Body of pancreas (tissue), 4 donors: ENCODE measurements around the gene ZBTB21. TPM values are rescaled to one million over a fixed set of nuclear protein-coding genes. Genes with fewer than 3 reads are reported as not detected.

ENCODE experiments used
- ATAC-seq: fragments of 150-250 bp; one replicate; pipeline ENCODE4 v1.9.1; 2016
- DNase-seq, 4 donors: peaks; one replicate each; pipeline ENCODE4 v3.0.0-alpha.2; 2019
- H3K27ac ChIP-seq, 4 donors: fragments of 200-600 bp; sonication (generic); 1 replicate in 3 of 4; 2 replicates in 1 of 4; pipeline versions ENCODE4 v1.5.1 to v1.6.1; 2016 to 2019; ENCODE audit warnings: mild to moderate bottlenecking in 1 of 4, mixed read lengths in 1 of 4, moderate library complexity in 1 of 4
- H3K27me3 ChIP-seq, 2 donors: fragments of 200-600 bp; sonication (generic); one replicate each; pipeline ENCODE4 v1.6.0; 2016; ENCODE audit warnings: mild to moderate bottlenecking in 1 of 2
- H3K36me3 ChIP-seq, 2 donors: fragments of 200-600 bp; sonication (generic); replicated peaks in 1 of 2; 2 replicates each; pipeline ENCODE4 v1.5.1; 2016; ENCODE audit warnings: low read depth in 2 of 2; ENCODE audit not compliant: insufficient read depth in 1 of 2
- H3K4me1 ChIP-seq: fragments of 200-600 bp; sonication (generic); one replicate; pipeline ENCODE4 v1.6.0; 2016
- H3K4me3 ChIP-seq, 2 donors: fragments of 200-600 bp; sonication (generic); 1 replicate in 1 of 2; 2 replicates in 1 of 2; pipeline ENCODE4 v1.5.1; 2016 to 2019
- H3K9me3 ChIP-seq, 3 donors: fragments of 200-600 bp; sonication (generic); 1 replicate in 2 of 3; 2 replicates in 1 of 3; pipeline ENCODE4 v1.5.1; 2016
- POLR2A ChIP-seq, 3 donors: fragments of 450-650 bp; IDR thresholded peaks; one replicate each; pipeline ENCODE4 v1.6.1; 2016; ENCODE audit warnings: antibody characterized with exemption in 3 of 3, mild to moderate bottlenecking in 2 of 3
- WGBS, 2 donors: methylation state at CpG; one replicate each; pipeline ENCODE4 v1.1.5; 2017; 5-methylcytosine and 5-hydroxymethylcytosine counted together
- intact Hi-C: fragments of 100-400 bp; cut with DNase I; formaldehyde crosslinking; loops from one replicate; pipeline ENCODE4 v1.15.1; 2023
- total RNA-seq, 2 donors: library from RNA; depleted of rRNA; stranded (reverse); fragments of >200 nt; gene quantifications; one replicate each; pipeline ENCODE4 v1.1.0, GENCODE V29; 2016
- TF ChIP-seq, protein P1 (sequence below), 7 experiments: fragments of 450-650 bp in 4 of 7; fragments of 200-600 bp in 3 of 7; sonication (generic) in 3 of 7; IDR thresholded peaks; one replicate each; pipeline ENCODE4 v1.5.1; 2016 to 2019; ENCODE audit warnings: antibody characterized with exemption in 7 of 7

ZBTB21 gene
- total RNA-seq, 2 donors from 2014 or later: 4.2 to 10.2 TPM

- TF ChIP-seq, protein P1, sequence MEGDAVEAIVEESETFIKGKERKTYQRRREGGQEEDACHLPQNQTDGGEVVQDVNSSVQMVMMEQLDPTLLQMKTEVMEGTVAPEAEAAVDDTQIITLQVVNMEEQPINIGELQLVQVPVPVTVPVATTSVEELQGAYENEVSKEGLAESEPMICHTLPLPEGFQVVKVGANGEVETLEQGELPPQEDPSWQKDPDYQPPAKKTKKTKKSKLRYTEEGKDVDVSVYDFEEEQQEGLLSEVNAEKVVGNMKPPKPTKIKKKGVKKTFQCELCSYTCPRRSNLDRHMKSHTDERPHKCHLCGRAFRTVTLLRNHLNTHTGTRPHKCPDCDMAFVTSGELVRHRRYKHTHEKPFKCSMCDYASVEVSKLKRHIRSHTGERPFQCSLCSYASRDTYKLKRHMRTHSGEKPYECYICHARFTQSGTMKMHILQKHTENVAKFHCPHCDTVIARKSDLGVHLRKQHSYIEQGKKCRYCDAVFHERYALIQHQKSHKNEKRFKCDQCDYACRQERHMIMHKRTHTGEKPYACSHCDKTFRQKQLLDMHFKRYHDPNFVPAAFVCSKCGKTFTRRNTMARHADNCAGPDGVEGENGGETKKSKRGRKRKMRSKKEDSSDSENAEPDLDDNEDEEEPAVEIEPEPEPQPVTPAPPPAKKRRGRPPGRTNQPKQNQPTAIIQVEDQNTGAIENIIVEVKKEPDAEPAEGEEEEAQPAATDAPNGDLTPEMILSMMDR (IDR thresholded peaks at IDR 0.05): no peak
- no peak for TF ChIP-seq POLR2A (IDR thresholded peaks at IDR 0.05)
- ATAC-seq (no peak), DNase-seq (no peak)
- Histone ChIP-seq H3K27me3 (no peaks in the 10 kb centered on the region), H3K27ac (no peak overlapping the region), H3K4me1 (no peaks in the 10 kb centered on the region), H3K9me3 (no peaks in the 10 kb centered on the region), H3K36me3 (no peaks in the 10 kb centered on the region), H3K4me3 (no peak overlapping the region)
- WGBS, 2 donors: 88 to 89% methylated on average over 23 of the region's 23 CpGs
- intact Hi-C loops: no loop called here
Measured at GRCh38 chr21:41972511-41973205, 37.5 kb downstream of the ZBTB21 start.

GRCh38 chr21:41971891-41972290 lies 38.3 kb downstream of the ZBTB21 start:
- Histone ChIP-seq H3K9me3 (no peaks in the 10 kb centered on the region), H3K4me3 (no peak overlapping the region), H3K27me3 (no peaks in the 10 kb centered on the region), H3K27ac (no peak overlapping the region), H3K4me1 (no peaks in the 10 kb centered on the region), H3K36me3 (no peaks in the 10 kb centered on the region)
- no peak for DNase-seq
- TF ChIP-seq, protein P1 (IDR thresholded peaks at IDR 0.05): no peak
- no peak for TF ChIP-seq POLR2A (IDR thresholded peaks at IDR 0.05)
- WGBS, 2 donors: 87 to 96% methylated on average over 6 of the region's 6 CpGs
- no peak for ATAC-seq
- intact Hi-C loops: no loop called here

- no peak overlapping the region for H3K4me3 ChIP-seq
- no peak for DNase-seq
Measured at GRCh38 chr21:41970751-41971653, 39.2 kb downstream of the ZBTB21 start.

DNA sequence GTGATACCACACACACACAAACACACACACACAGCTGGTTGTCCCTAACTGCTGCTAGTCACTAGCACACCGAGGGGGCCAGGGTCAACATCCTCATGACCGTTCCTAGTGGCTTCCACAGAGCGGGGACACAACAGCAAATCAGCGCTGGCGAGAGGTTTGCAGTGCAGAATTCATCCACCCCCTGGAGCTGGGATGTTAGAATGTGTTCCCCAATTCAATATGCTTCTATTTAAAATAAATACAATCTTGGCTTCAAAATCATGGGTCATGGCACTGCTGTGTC lies 40.1 kb downstream of the ZBTB21 start:
- H3K4me1 ChIP-seq: no peaks in the 10 kb centered on the region
- WGBS, 2 donors: 87 to 88% methylated on average over 5 of the region's 5 CpGs
- DNase-seq (no peak), ATAC-seq (no peak)
- TF ChIP-seq POLR2A (IDR thresholded peaks at IDR 0.05): no peak
- TF ChIP-seq, protein P1 (IDR thresholded peaks at IDR 0.05): no peak
- H3K9me3 ChIP-seq: no peaks in the 10 kb centered on the region
- H3K36me3 ChIP-seq: no peaks in the 10 kb centered on the region
- H3K27me3 ChIP-seq: no peaks in the 10 kb centered on the region
- no peak overlapping the region for H3K4me3 ChIP-seq
- H3K27ac ChIP-seq: no peak overlapping the region
- intact Hi-C loops: no loop called here

More at GRCh38 chr21:41970751-41971653, 39.2 kb downstream of the ZBTB21 start:
- no peaks in the 10 kb centered on the region for H3K9me3 ChIP-seq
- TF ChIP-seq POLR2A (IDR thresholded peaks at IDR 0.05): no peak
- TF ChIP-seq, protein P1 (IDR thresholded peaks at IDR 0.05): no peak
- ATAC-seq: no peak
- no peak overlapping the region for H3K27ac ChIP-seq
- intact Hi-C loops: no loop called here
- H3K4me1 ChIP-seq: no peaks in the 10 kb centered on the region
- no peaks in the 10 kb centered on the region for H3K36me3 ChIP-seq
- WGBS, 2 donors: 77 to 81% methylated on average over 19 to 20 of the region's 20 CpGs
- H3K27me3 ChIP-seq: no peaks in the 10 kb centered on the region
